HEK293T (cell line): ENCODE measurements around the gene NCS1.
"Not testable (repeated sequence)": the region's sequence is repeated elsewhere in the genome, so short reads cannot be mapped to it uniquely, and the experiment has no call there.

Experiments
- BHLHE40 ChIP-seq: fragments of 450-650 bp; IDR thresholded peaks from 2 replicates; pipeline ENCODE4 v1.6.1; 2016; ENCODE audit warnings: mild to moderate bottlenecking, moderate library complexity, borderline replicate concordance
- FOXA1 ChIP-seq: fragments of 450-650 bp; IDR thresholded peaks from 2 replicates; pipeline ENCODE4 v1.6.1; 2016; ENCODE audit warnings: mild to moderate bottlenecking
- HDGF ChIP-seq: fragments of 450-650 bp; IDR thresholded peaks from 2 replicates; pipeline ENCODE4 v1.6.1; 2017; ENCODE audit warnings: antibody characterized with exemption, borderline replicate concordance
- SP1 ChIP-seq: fragments of 450-650 bp; IDR thresholded peaks from 2 replicates; pipeline ENCODE4 v1.6.1; 2017

- TF ChIP-seq BHLHE40, HDGF, FOXA1, SP1: not testable (repeated sequence)
Measured at GRCh38 chr9:130277525-130277924, 105.3 kb downstream of the NCS1 start.
